GM19239 (cell line): ENCODE data around the gene RPA1.

ENCODE experiments used
- DNase-seq: peaks from one replicate; pipeline ENCODE4 v3.0.0; 2011; ENCODE audit warnings: low spot score; ENCODE audit not compliant: insufficient read length
- FAIRE-seq: peaks from 2 replicates; lab custom pipeline; 2011; peaks lifted over from hg19 to GRCh38; lab: Jason Lieb, UNC

RPA1 gene

DNA sequence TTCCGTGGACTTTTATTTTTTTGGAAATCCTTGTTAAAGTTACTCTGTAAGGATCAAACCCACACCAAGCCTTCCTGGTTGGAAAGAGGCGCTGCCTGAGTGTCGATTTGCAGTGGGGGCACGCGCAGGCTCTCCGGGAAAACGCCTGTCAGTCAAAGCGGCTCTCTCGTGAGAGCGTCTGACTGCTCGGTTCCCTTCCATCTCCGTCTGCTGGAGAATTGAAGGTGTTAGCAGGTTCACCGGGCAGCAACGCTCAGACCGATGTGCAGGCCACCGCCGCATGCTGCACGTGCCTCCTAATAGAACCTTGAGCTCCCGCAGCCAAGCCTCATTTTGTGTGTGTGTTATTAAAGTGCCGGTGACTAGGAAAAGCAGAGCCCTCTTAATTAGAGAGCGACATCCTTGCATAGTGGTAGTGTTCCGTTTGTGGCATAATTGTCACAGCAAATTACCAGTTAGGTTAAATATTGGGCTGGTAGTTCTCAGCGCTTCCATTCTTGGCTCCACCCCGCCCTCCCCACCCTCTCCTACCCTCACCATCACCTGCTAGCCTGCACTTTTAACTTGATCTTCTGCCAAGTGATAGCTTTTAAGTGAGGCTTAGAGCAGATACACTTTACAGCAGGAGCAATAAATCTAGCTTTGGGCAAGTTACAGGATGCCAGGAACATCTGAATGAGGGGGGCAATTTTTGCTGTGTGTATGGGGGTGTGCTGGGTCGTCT lies 75.5 kb downstream of the RPA1 start:
- FAIRE-seq (no peak), DNase-seq (no peak)

DNA sequence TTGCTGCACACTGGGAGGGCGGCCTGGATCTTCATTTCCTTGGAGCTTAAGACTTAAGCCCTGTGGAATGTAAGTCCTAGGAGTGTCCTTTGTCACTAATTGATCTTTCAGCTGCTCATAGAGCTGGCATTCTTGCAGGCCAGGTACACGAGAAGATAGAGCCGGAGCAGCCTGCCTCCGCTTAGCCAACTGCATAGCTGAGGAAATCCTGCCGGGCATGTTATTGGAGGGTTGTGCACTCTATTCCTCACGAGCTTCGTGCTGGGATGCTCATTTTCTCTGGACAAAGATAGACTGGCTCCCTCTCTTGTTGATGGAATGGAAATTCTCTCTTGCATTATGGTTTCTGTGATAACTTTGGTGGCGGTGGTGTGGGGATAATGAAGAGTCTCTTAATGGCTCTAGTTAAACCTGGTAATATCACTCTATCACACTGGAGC lies 76.9 kb downstream of the RPA1 start:
- FAIRE-seq (no peak), DNase-seq (no peak)

DNA sequence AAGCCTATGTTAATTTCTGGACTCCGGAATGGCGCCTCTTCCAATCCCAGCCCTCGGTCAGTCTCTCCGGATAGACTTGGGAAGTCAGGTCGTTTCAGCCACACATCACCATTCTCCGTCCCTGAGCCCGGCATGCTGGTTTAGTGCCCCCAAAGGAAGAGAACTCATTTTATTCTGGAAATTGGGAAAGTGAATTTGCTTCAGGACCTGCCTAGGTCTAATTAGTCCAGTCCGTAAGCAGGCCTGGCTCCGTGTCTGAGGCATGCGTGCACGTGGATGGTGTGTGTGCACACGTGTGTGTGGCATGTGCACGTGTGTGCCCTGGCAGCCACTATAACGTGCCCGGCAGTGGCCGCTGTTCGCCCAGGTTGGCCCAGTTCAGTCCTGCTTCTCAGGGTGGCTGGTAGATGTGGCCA lies 77.4 kb downstream of the RPA1 start:
- FAIRE-seq (no peak), DNase-seq (no peak)

DNA sequence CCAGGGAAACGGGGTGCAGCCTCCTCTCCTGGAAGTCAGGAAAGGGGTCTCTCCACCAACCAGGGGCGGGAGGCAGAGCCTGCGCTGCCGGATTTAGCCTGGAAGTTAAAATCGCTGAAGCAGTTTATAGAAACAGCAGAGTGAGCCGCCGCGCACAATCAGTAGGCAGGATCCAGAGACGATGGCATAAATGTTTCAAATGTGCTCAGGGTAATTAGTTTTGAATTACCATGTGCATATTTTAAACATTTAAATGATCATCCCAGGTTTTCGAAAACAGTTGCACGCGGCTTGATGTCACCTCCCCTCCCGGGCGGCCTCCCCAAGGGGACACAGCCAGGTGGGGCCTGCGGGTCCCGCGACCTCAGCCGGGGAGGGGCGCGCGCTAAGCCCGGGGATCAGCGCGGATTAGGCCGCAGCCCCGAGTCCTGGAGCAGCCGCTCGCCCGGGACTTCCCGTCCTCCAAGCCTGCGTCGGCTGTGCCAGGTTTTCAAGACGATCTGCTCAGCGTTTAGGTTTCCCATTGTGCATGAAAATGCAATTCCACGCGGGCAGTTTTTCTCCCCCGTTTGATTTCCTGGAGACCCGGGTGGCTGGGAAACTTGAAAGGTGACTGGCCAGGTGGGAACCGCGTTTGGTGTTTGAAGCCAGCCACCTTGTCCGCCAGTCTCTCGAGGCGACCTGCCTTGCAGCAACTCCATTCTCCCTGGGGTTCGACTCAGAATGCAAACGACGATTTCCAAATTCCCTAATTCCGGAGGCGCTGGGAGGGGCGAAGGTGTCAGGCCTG lies 78.3 kb downstream of the RPA1 start:
- no peak for DNase-seq
- no peak for FAIRE-seq

DNA sequence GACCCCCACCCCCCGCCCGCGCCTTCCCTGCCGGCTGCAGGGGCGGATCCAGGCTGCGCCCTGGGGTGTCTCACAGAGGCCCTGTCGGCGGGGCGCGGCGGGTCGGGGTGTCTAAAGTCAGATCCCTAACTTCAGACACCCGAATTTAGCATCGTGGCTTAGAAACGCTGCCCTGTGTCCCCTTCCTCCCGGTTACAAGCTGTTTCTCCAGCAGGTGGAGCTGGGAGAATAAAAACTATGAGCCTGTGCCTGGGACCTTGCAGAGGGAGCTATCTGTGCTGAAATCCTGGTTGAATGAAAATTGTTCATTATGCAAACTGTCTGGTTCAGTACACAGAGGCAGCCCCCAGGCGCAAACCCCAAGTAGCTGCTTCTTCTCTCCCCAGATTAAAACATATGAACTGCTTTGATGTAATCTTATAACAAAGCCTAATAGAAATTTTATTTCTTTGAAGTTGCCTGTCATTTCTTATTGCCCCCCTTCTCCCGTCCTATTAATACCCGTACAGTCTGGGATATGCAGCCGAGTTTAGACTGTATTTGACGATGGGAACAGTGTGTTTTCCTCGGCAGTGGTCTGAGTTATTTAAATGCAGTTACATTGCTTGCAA lies 79.0 kb downstream of the RPA1 start:
- DNase-seq (no peak), FAIRE-seq (no peak)

DNA sequence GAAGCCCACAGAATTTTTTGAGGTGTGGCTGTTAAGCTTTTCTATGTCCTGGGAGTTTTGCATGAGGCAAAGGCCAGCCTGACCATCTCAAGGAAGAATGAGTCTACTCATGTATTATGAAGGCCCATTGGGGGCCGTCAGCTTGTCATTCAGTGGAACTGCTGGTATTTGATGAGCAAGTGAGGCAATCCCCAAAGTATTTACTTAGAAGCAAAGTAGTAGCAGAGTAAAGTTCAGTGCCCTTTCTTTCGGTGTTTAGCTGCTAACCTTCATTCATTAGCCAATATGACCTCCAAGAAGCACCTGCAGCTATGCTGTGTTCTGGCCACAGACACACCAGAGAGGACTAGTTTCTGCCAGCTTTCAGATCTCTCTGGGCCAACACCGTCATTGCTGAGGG lies 80.2 kb downstream of the RPA1 start:
- FAIRE-seq, result no peak
- DNase-seq, result no peak

DNA sequence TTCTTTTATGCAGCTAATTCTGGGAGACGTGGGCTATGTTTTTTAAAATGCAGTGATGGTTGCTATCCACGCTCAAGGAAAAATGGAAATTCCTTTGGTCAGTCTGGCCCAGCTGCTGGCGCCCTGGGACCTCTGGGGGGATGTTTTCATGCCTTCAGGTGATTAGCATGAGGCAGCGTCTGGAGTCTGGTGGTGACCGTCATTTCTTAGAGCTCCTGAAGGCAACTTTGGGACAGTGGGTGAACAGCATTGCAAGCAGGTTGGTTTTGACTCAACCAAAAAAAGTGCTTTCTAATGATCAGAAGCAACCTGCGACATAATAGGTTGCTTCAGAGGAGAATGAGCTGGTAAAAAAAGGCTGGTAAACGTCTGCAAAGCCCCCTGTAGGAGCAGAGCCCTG lies 82.3 kb downstream of the RPA1 start:
- DNase-seq (no peak), FAIRE-seq (no peak)

DNA sequence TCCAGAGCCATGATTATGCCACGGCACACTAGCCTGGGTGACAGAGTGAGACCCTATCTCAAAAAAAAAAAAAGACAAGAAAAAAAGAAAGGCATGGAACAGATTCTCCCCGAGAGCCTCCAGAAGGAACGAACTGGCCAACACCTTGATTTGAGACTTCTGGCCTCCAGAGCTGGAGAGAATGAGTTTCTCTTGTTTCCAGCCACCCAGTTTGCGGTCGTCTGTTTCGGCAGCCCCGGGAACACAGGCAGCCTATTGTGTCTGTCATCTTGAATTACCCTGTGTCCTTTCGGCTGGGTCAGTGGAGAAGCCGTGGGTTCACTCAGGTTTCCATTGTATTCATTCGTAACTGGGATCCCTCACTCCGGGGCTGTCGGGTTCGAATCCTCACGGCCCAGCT lies 83.9 kb downstream of the RPA1 start:
- DNase-seq, result no peak
- no peak for FAIRE-seq

DNA sequence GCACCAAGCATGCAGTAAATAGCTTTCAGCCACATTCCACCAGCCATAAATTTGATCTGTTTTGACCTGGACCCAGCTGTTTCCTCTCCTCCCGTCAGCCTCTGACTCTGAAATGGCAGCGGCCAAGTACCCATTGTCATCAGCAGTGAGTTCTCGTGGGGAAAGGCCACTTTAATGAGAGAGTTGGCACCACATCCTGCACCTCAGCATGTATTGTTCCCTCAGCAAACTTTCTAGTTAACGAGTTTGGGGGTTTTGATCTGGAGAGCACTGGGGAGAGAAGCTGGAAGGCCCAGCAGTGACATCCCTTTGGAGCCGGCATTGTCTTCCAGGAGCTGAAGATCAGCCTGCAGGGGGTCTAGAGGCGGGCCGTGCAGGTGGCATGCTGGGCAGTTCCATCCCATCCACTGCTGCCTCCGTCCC lies 84.9 kb downstream of the RPA1 start:
- no peak for FAIRE-seq
- no peak for DNase-seq

DNA sequence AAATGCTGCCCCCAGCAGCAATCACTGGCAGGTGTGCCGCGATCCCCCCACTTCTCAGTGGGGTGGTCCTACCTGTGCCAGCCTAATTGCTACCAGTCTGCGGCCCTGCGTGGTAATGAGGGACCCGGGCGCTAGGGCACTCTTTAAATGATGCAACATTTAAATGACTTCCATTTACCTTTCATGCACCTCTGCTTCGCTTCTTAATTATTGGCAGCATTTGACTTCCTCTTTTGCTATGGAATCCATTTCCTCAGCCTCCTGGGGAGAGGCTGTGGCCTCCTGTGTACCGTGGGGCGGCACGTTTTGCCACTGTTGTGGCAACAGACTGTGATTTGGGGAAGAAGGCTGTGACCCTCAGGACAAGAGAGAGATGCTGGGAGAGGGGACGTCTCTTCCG lies 86.1 kb downstream of the RPA1 start:
- DNase-seq, result no peak
- no peak for FAIRE-seq

DNA sequence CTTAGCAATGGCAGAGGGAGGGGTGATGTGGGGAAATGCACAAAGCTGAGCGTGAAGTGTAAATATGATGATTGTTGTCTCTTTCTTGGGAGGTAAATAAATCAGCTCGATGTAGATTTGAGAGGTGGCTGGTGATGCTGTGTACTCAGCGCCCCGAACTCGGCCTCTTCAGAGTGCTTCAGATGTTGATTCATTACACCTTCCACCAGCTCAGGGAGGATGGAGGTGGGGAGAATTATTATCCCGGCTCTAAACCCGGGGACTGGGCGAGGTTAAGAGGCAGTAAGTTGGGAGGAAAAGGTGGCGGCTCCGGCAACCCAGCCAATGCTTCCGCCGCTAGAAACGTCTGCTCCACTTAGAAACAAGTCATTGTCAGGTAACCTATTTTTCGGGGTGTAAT lies 86.5 kb downstream of the RPA1 start:
- FAIRE-seq (no peak), DNase-seq (no peak)

DNA sequence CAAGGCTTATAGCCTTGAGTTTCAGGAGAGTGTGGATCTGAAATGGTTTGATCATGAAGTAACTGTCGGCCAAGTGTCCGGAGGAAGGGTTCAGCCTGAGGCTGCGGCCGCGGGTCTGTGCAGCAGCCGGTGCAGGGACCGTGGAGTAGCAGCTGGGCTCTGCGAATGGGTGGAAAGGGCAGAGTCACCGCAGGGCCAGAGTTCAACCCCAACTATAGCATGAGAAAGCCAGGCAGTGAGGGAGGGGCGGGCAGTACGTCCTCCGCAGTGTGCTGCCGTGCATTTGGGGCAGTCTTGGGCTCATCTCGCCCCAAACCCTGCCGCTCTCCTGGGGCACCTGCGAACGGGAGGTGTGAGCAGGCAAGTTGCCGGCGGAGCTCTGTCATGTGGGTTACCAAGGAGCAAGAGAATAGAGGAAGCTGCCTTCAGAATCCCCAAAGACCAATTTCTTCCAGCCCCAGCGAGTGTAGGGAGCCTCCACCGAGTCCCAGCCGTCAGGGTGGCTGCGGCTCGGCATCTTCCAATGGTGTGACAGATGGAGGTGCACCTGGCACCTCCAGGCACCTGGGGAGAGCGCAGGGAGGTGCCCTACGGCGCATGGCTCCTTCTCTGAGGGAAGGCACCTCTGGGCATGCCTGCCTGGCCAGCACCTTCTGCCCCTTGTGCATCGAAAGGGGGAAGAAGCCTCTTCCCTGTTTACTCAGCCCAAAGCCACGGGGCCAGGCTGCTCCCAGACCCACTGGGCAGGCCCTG lies 87.3 kb downstream of the RPA1 start:
- FAIRE-seq (no peak), DNase-seq (no peak)

DNA sequence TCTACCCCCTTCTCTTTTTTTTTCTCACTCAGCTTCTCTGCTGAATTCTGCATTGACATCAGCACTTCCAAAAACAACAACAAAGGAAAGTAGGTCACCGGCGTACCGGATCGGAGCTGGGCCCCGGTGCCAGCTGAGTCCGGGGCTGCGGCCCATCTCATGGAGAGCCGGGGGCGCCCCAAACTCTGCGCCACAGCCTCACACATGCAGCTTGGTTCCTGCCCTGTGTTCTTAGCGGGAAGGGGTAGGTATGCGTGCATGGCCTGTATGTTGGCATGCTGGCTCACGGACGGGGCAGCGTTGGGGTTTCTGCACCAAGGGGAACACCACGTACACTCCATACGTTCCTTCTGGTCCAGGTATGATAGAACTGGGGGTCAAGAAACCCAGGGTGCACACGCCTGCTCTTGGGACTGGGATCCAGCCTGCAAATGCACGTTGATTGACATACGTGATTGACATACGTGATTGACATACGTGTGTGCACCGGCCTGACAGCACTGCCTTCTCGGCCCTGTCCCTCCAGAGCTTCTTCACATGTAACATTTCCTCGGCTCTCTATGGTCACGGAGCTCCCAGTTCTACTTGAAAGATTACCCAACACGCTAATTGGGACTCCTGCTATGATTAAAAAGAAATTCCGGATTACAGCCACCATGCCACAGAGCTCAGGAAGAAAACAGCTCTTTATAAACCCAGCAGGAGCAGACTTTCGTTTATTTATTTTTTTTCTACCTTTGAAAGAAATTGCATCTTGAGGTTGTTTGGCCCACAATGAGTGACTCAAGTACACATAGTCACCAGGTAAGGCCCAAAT lies 88.7 kb downstream of the RPA1 start:
- FAIRE-seq (no peak), DNase-seq (no peak)

DNA sequence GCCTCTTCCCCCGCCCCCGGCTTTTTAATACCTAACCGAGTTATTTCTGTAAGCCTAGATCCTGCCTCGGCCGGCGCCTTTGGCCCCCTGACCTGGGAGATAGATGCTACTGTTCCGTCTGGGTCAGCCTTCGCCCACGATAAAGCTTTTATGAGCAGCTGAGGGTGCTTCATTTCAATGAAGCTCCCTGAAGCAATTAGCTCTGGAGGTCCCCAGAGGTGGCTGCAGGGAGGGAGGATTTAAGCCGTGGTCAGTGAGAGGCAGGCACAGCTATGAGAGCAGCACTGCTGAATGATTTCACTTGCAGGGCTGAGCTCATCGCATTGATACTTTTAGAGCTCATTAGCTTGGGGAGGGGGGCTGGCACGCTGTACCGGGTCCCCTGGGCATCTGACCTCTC lies 89.4 kb downstream of the RPA1 start:
- DNase-seq (no peak), FAIRE-seq (no peak)

DNA sequence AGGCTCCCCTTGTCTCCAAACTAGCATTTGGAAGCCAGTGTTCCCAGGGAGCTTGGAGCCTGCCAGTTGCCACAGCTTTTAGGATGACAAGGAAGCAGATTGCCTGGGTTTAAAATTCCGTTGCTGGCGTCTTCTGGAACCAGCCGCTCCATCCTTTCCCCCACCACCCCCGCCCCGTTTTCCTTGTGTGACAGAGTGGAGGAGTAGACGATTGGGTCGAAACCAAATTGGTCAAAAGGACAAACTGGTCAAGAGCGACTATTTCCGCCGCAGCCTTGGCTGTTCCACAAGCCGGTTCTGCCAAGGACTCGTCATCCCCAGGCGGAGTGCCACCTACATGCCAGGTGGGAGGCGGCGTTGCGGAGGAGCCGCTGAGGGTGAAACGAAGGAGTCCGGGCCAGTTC lies 91.1 kb downstream of the RPA1 start:
- DNase-seq, result no peak
- FAIRE-seq, result no peak

DNA sequence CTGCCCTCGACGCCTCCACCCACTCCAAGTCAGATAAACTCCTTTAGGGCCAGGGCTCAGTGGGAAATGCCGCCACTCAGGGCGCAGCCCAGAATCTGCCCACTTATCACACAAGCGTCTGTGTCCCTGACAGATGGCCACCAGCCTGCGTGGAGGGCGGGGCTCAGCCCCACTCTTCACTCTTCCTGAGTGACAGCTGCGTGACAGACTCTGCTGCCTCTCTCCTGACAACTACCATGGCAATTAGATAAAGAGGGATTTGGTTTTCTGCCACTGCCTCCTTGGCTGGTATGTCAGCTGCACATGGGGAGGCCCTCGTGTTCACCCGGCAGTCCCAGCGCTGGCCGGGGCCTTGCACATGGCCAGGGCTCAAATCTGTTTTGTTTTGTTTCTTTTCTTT lies 99.2 kb downstream of the RPA1 start:
- FAIRE-seq (no peak), DNase-seq (no peak)

DNA sequence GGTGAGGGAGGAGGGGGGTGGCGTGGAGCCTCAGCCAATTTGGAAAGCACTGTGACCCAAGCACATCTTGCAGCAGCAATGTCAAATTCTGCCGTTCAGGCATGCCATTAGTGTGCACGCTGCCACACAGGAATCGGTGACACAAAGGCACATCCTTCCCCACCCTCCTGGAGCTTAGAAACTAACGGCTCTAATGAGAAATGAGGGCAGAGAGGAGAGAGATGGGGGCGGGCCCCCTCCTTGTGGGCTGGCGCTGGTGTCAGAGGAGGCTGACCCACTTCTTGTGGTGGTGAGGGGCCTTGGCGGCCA lies 100.5 kb downstream of the RPA1 start:
- DNase-seq (no peak), FAIRE-seq (no peak)

DNA sequence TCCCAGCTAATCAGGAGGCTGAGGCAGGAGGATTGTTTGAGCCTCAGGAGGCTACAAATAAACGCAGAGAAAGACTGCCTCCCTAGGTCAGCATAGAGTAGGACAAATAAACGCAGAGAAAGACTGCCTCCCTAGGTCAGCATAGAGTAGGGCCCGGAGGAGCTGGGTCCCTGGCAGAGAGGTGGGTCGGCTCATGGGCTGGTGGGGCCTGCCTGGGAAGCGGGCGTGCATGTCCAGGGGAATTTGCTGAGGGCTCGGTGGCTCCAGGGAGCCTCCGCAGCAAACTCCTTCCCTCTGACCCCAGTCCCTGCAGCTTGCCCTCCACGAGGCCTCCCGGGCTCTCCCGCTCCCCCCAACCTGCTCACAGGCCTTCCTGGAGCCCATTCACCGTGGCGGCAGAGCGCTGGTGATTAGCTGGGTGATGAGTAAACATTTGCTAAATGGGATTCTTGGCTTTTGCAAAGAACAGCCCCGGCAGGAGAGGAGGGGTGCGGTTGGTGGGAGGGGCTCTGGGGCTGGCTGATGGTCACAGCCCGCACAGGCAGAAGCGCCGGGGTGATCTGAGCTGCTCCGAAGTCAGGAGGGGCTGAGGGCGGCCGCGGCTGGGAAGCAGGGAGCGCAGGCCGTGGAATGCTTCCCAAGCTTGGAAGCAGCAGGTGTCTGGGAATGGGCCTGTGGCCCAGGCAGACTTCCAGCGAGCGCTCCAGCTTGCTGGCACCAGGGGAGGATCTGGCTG lies 102.2 kb downstream of the RPA1 start:
- DNase-seq (no peak), FAIRE-seq (no peak)
